Suprapubic skin (tissue), 4 donors: ENCODE results near the gene MUC22. TPM values are rescaled to one million over a fixed set of nuclear protein-coding genes. Genes with fewer than 3 reads are reported as not detected.

Source experiments
- DNase-seq, 2 donors: peaks; one replicate each; pipeline ENCODE4 v3.0.0-alpha.2; 2019; ENCODE audit warnings: low spot score in 2 of 2
- H3K27ac ChIP-seq: fragments of 200-600 bp; sonication (generic); one replicate; pipeline ENCODE4 v1.5.1; 2019
- H3K27me3 ChIP-seq: fragments of 200-600 bp; sonication (generic); one replicate; pipeline ENCODE4 v1.5.1; 2019
- H3K36me3 ChIP-seq: fragments of 200-600 bp; sonication (generic); one replicate; pipeline ENCODE4 v1.5.1; 2019
- H3K4me1 ChIP-seq: fragments of 200-600 bp; sonication (generic); one replicate; pipeline ENCODE4 v1.5.1; 2019
- H3K4me3 ChIP-seq: fragments of 200-600 bp; sonication (generic); one replicate; pipeline ENCODE4 v1.5.1; 2019; ENCODE audit warnings: mild to moderate bottlenecking
- H3K9me3 ChIP-seq: fragments of 200-600 bp; sonication (generic); one replicate; pipeline ENCODE4 v1.5.1; 2019
- EP300 ChIP-seq: sonication (generic); formaldehyde crosslinking; IDR thresholded peaks from one replicate; pipeline ENCODE4 v1.6.1; 2017; ENCODE audit warnings: antibody characterized with exemption
- POLR2A ChIP-seq, 2 donors: fragments of 450-650 bp; IDR thresholded peaks; one replicate each; pipeline ENCODE4 v1.6.1; 2017; ENCODE audit warnings: antibody characterized with exemption in 2 of 2, mild to moderate bottlenecking in 2 of 2, moderate library complexity in 2 of 2
- POLR2AphosphoS5 ChIP-seq, 3 donors: sonication (generic); formaldehyde crosslinking; IDR thresholded peaks; one replicate each; pipeline ENCODE4 v1.6.1; 2017; ENCODE audit warnings: antibody characterized with exemption in 3 of 3
- WGBS: methylation state at CpG from one replicate; pipeline ENCODE4 v1.1.5; 2018; 5-methylcytosine and 5-hydroxymethylcytosine counted together
- total RNA-seq, 4 donors: library from RNA; depleted of rRNA; stranded (reverse); fragments of >200 nt; gene quantifications; one replicate each; pipeline ENCODE4 v1.1.0, GENCODE V29; 2016
- TF ChIP-seq, protein P1 (sequence below), 2 donors: fragments of 200-600 bp in 1 of 2; fragments of 450-650 bp in 1 of 2; sonication (generic) in 1 of 2; IDR thresholded peaks; one replicate each; pipeline ENCODE4 v1.5.1; 2016 to 2019; ENCODE audit warnings: antibody characterized with exemption in 2 of 2, mild to moderate bottlenecking in 1 of 2, moderate library complexity in 1 of 2

MUC22 gene
- total RNA-seq, 4 donors from 2014 or later: 0.18 TPM; not detected in 3

- no peak overlapping the region for H3K4me3 ChIP-seq
- no peak for TF ChIP-seq EP300
- no peak for TF ChIP-seq POLR2A (IDR thresholded peaks at IDR 0.05)
- TF ChIP-seq POLR2AphosphoS5 (IDR thresholded peaks at IDR 0.05): no peak
- TF ChIP-seq, protein P1, sequence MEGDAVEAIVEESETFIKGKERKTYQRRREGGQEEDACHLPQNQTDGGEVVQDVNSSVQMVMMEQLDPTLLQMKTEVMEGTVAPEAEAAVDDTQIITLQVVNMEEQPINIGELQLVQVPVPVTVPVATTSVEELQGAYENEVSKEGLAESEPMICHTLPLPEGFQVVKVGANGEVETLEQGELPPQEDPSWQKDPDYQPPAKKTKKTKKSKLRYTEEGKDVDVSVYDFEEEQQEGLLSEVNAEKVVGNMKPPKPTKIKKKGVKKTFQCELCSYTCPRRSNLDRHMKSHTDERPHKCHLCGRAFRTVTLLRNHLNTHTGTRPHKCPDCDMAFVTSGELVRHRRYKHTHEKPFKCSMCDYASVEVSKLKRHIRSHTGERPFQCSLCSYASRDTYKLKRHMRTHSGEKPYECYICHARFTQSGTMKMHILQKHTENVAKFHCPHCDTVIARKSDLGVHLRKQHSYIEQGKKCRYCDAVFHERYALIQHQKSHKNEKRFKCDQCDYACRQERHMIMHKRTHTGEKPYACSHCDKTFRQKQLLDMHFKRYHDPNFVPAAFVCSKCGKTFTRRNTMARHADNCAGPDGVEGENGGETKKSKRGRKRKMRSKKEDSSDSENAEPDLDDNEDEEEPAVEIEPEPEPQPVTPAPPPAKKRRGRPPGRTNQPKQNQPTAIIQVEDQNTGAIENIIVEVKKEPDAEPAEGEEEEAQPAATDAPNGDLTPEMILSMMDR (IDR thresholded peaks at IDR 0.05): no peak
- no peaks in the 10 kb centered on the region for H3K36me3 ChIP-seq
- H3K9me3 ChIP-seq: no peaks in the 10 kb centered on the region
- no peak for DNase-seq
- H3K27ac ChIP-seq: no peak overlapping the region
- no peaks in the 10 kb centered on the region for H3K4me1 ChIP-seq
- H3K27me3 ChIP-seq: no peaks in the 10 kb centered on the region
- WGBS: 67% methylated on average over 4 of the region's 4 CpGs
Observed at GRCh38 chr6:31035862-31036497, 25.7 kb downstream of the MUC22 start.

- Histone ChIP-seq H3K36me3 (no peaks in the 10 kb centered on the region), H3K9me3 (no peaks in the 10 kb centered on the region), H3K27ac (no peak overlapping the region), H3K27me3 (no peaks in the 10 kb centered on the region), H3K4me3 (no peak overlapping the region), H3K4me1 (no peaks in the 10 kb centered on the region)
- TF ChIP-seq EP300 (no peak), POLR2A (IDR thresholded peaks at IDR 0.05) (no peak)
- TF ChIP-seq, protein P1 (IDR thresholded peaks at IDR 0.05): no peak
- 75% methylated on average over 7 of the region's 7 CpGs for WGBS
- no peak for DNase-seq
Observed at GRCh38 chr6:31037169-31037568, 26.9 kb downstream of the MUC22 start.

DNA sequence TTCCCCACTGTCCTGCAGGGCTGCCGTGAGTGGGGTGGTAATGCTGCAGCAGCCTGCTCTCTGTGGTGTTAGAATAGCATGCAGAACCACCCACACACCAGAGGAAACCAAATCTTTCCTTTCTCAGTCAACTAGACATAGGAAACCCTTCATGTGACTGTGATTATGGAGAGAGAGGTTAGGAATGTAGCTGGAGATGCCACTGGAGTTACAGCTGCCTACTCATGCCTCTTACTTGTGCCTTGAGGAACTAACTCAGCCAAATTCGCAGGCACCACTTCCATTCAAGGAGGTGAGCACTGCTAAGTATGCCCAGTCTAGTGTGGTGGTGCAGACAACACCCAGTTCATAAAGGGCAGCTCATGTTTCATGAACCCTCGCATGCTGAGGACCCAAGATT is 27.4 kb downstream of the MUC22 start:
- no peak overlapping the region for H3K4me3 ChIP-seq
- 25% methylated on average over 2 of the region's 3 CpGs for WGBS
- no peaks in the 10 kb centered on the region for H3K9me3 ChIP-seq
- H3K27me3 ChIP-seq: no peaks in the 10 kb centered on the region
- TF ChIP-seq POLR2A (IDR thresholded peaks at IDR 0.05): no peak
- H3K36me3 ChIP-seq: no peaks in the 10 kb centered on the region
- DNase-seq: no peak
- H3K4me1 ChIP-seq: no peaks in the 10 kb centered on the region
- no peak overlapping the region for H3K27ac ChIP-seq

- Histone ChIP-seq H3K4me1 (peaks cover 3% of the 10 kb centered on the region), H3K27ac (no peak overlapping the region), H3K9me3 (no peaks in the 10 kb centered on the region), H3K27me3 (no peaks in the 10 kb centered on the region), H3K36me3 (no peaks in the 10 kb centered on the region), H3K4me3 (no peak overlapping the region)
- DNase-seq: no peak
- 76% methylated on average over 8 of the region's 8 CpGs for WGBS
- no peak for TF ChIP-seq EP300
- TF ChIP-seq POLR2AphosphoS5 (IDR thresholded peaks at IDR 0.05): no peak
- no peak for TF ChIP-seq POLR2A (IDR thresholded peaks at IDR 0.05)
- TF ChIP-seq, protein P1 (IDR thresholded peaks at IDR 0.05): no peak
Observed at GRCh38 chr6:31038559-31038958, 28.3 kb downstream of the MUC22 start.

DNA sequence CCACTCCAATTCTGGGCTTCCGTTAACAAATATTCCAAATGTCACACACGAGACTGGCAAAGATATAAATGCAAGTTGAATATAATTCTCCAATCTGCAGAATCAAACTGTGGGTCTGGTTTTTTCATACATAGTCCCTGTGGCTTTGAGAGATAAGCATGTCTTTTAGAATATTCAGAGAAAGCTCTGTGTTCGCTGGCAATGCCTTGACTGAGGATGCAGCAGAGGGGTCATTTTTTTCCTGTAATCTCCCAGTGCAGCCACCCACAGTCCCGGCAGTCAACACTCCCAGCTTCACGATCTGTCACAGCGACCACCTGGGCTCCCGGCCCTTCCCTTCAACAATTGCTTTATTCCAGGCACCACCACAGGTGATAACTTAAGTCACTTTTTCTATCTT is 30.5 kb downstream of the MUC22 start:
- Histone ChIP-seq H3K36me3 (no peaks in the 10 kb centered on the region), H3K4me3 (no peak overlapping the region), H3K9me3 (no peaks in the 10 kb centered on the region), H3K4me1 (peaks cover 3% of the 10 kb centered on the region), H3K27ac (no peak overlapping the region), H3K27me3 (no peaks in the 10 kb centered on the region)
- WGBS: 80% methylated on average over 7 of the region's 7 CpGs
- TF ChIP-seq POLR2AphosphoS5 (IDR thresholded peaks at IDR 0.05) (no peak), EP300 (no peak)
- DNase-seq: no peak

DNA sequence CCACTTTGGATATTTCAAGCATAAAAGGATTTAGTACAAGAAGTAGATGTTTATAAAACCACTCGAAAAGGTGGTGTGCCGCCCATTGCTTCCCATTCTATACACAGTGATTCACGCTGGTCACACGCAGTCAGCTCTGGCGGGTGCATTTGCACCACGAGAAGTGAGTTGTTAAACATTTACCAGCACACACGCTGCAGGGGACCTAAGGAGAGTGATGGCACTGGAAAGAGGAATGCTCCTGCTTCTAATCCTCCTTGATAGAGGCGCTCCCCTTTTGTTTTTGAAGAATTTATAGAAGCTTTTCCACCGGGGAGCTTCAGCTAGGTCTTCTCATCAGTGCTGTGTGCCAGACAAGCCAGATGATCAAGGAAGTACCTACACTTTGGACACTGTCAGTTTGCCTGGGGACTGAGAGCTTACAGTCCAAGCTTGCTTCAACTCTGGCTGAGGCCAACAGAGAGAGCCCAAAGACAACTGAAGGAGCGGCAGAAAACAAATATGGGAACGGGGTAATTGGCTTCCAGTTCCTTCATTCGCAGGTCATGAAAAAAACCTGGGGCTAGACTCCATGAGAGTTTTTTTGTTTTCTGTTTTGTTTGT is 31.2 kb downstream of the MUC22 start:
- Histone ChIP-seq H3K27me3 (peaks cover 2% of the 10 kb centered on the region), H3K36me3 (no peaks in the 10 kb centered on the region), H3K27ac (no peak overlapping the region), H3K9me3 (no peaks in the 10 kb centered on the region), H3K4me1 (peaks cover 3% of the 10 kb centered on the region), H3K4me3 (no peak overlapping the region)
- DNase-seq: no peak
- no peak for TF ChIP-seq EP300
- TF ChIP-seq, protein P1 (IDR thresholded peaks at IDR 0.05): no peak
- WGBS: 82% methylated on average over 12 of the region's 12 CpGs
